H9 (cell line): ENCODE measurements around the gene PUDP. TPM values are rescaled to one million over a fixed set of nuclear protein-coding genes. Genes with fewer than 3 reads are reported as not detected.

ENCODE experiments used
- DNase-seq: peaks from one replicate; pipeline ENCODE4 v3.0.0-alpha.2; 2017
- H2AFZ ChIP-seq: one replicate; pipeline ENCODE4 v1.6.1; 2013; ENCODE audit warnings: mild to moderate bottlenecking, low read length, control low read depth, moderate library complexity
- H2AK5ac ChIP-seq: 2 replicates; pipeline ENCODE4 v1.6.1; 2013; ENCODE audit warnings: low read length, control low read depth, mixed read lengths; ENCODE audit not compliant: insufficient read length
- H2BK120ac ChIP-seq: one replicate; pipeline ENCODE4 v1.6.1; 2013; ENCODE audit warnings: low read depth, mild to moderate bottlenecking, low read length, control low read depth, inconsistent platforms; ENCODE audit not compliant: poor library complexity, severe bottlenecking
- H2BK12ac ChIP-seq: 2 replicates; pipeline ENCODE4 v1.6.1; 2013; ENCODE audit warnings: low read length, control low read depth, mixed read lengths, low read depth; ENCODE audit not compliant: insufficient read length
- H2BK15ac ChIP-seq: 2 replicates; pipeline ENCODE4 v1.6.1; 2013; ENCODE audit warnings: low read depth, low read length, control low read depth
- H2BK20ac ChIP-seq: one replicate; pipeline ENCODE4 v1.6.1; 2013; ENCODE audit warnings: low read depth, mild to moderate bottlenecking, low read length, control low read depth, inconsistent platforms; ENCODE audit not compliant: poor library complexity, severe bottlenecking
- H2BK5ac ChIP-seq: 2 replicates; pipeline ENCODE4 v1.6.1; 2013; ENCODE audit warnings: low read length, control low read depth, mixed read lengths; ENCODE audit not compliant: insufficient read length
- H3K14ac ChIP-seq: 2 replicates; pipeline ENCODE4 v1.6.1; 2013; ENCODE audit warnings: low read length, control low read depth; ENCODE audit not compliant: insufficient read depth
- H3K18ac ChIP-seq: 2 replicates; pipeline ENCODE4 v1.6.1; 2013; ENCODE audit warnings: low read depth, mild to moderate bottlenecking, mixed read lengths, low read length, control low read depth; ENCODE audit not compliant: insufficient read length
- H3K23ac ChIP-seq: 2 replicates; pipeline ENCODE4 v1.6.1; 2013; ENCODE audit warnings: low read length, control low read depth, mixed read lengths, low read depth; ENCODE audit not compliant: insufficient read length
- H3K23me2 ChIP-seq: 2 replicates; pipeline ENCODE4 v1.6.1; 2013; ENCODE audit warnings: low read depth, mild to moderate bottlenecking, mixed read lengths, low read length, control low read depth; ENCODE audit not compliant: insufficient read length, poor library complexity, severe bottlenecking
- H3K27ac ChIP-seq: 2 replicates; pipeline ENCODE4 v1.5.1; 2013; ENCODE audit warnings: low read length, control low read depth, mixed read lengths, low read depth; ENCODE audit not compliant: insufficient read length
- H3K27me3 ChIP-seq: 2 replicates; pipeline ENCODE4 v1.6.1; 2013; ENCODE audit warnings: low read length, control low read depth, inconsistent platforms; ENCODE audit not compliant: insufficient read depth
- H3K4ac ChIP-seq: 2 replicates; pipeline ENCODE4 v1.6.1; 2013; ENCODE audit warnings: low read depth, mild to moderate bottlenecking, control low read depth, inconsistent platforms, low read length, moderate library complexity
- H3K4me1 ChIP-seq: 2 replicates; pipeline ENCODE4 v1.6.1; 2013; ENCODE audit warnings: low read length, control low read depth, inconsistent platforms; ENCODE audit not compliant: insufficient read depth
- H3K4me2 ChIP-seq: 2 replicates; pipeline ENCODE4 v1.6.1; 2013; ENCODE audit warnings: low read length, control low read depth, mixed read lengths; ENCODE audit not compliant: insufficient read length, insufficient read depth
- H3K56ac ChIP-seq: 2 replicates; pipeline ENCODE4 v1.6.1; 2013; ENCODE audit warnings: low read depth, mild to moderate bottlenecking, mixed read lengths, low read length, control low read depth; ENCODE audit not compliant: insufficient read length
- H3K79me1 ChIP-seq: 2 replicates; pipeline ENCODE4 v1.6.1; 2013; ENCODE audit warnings: low read depth, mild to moderate bottlenecking, moderate library complexity, low read length, control low read depth, inconsistent platforms; ENCODE audit not compliant: insufficient read depth, poor library complexity, severe bottlenecking
- H3K79me2 ChIP-seq: 2 replicates; pipeline ENCODE4 v1.6.1; 2013; ENCODE audit warnings: low read length, control low read depth, inconsistent platforms; ENCODE audit not compliant: insufficient read depth
- H3K9ac ChIP-seq: 2 replicates; pipeline ENCODE4 v1.6.1; 2013; ENCODE audit warnings: low read length, control low read depth, mixed read lengths; ENCODE audit not compliant: insufficient read length; ENCODE audit errors: extremely low read depth
- H3K9me3 ChIP-seq: one replicate; pipeline ENCODE4 v1.6.1; 2013; ENCODE audit warnings: low read depth, low read length, inconsistent platforms; ENCODE audit not compliant: control insufficient read depth
- H3T11ph ChIP-seq: one replicate; pipeline ENCODE4 v1.6.1; 2013; ENCODE audit warnings: mild to moderate bottlenecking, low read length, control low read depth, inconsistent platforms
- H4K20me1 ChIP-seq: one replicate; pipeline ENCODE4 v1.6.1; 2013; ENCODE audit not compliant: control insufficient read depth, insufficient read length, insufficient read depth
- H4K5ac ChIP-seq: 2 replicates; pipeline ENCODE4 v1.6.1; 2013; ENCODE audit warnings: low read depth, mild to moderate bottlenecking, mixed read lengths, low read length, control low read depth; ENCODE audit not compliant: insufficient read length
- H4K8ac ChIP-seq: replicated peaks from 2 replicates; pipeline ENCODE4 v1.6.1; 2013; ENCODE audit warnings: low read length, control low read depth, mixed read lengths, low read depth; ENCODE audit not compliant: insufficient read length
- H4K91ac ChIP-seq: 2 replicates; pipeline ENCODE4 v1.6.1; 2013; ENCODE audit warnings: low read depth, mild to moderate bottlenecking, moderate library complexity, mixed read lengths, low read length, control low read depth; ENCODE audit not compliant: insufficient read length
- H3K27ac Mint-ChIP-seq, 3 experiments: 2 replicates in 2 of 3; 3 replicates in 1 of 3; pipeline ENCODE4 v1.8.0; 2020 to 2021; ENCODE audit warnings: mixed read lengths in 3 of 3, mild to moderate bottlenecking in 1 of 3, moderate library complexity in 1 of 3
- H3K27me3 Mint-ChIP-seq: 2 replicates; pipeline ENCODE4 v1.8.0; 2021; ENCODE audit warnings: low read depth, mild to moderate bottlenecking, moderate library complexity, mixed read lengths
- H3K36me3 Mint-ChIP-seq, 3 experiments: 2 replicates in 2 of 3; 3 replicates in 1 of 3; pipeline ENCODE4 v1.8.0; 2020 to 2021; ENCODE audit warnings: low read depth in 3 of 3, mixed read lengths in 3 of 3; ENCODE audit not compliant: insufficient read depth in 1 of 3
- H3K4me1 Mint-ChIP-seq, 2 experiments: 2 replicates each; pipeline ENCODE4 v1.8.0; 2020; ENCODE audit warnings: mixed read lengths in 2 of 2
- H3K4me3 Mint-ChIP-seq, 2 experiments: 2 replicates in 1 of 2; 3 replicates in 1 of 2; pipeline ENCODE4 v1.8.0; 2020 to 2021; ENCODE audit warnings: mild to moderate bottlenecking in 2 of 2, mixed read lengths in 2 of 2, moderate library complexity in 1 of 2
- H3K9me3 Mint-ChIP-seq, 2 experiments: 2 replicates in 1 of 2; 3 replicates in 1 of 2; pipeline ENCODE4 v1.8.0; 2020; ENCODE audit warnings: mild to moderate bottlenecking in 2 of 2, mixed read lengths in 2 of 2, moderate library complexity in 1 of 2
- CTCF ChIP-seq: fragments of 200-600 bp; sonication (generic); conservative IDR thresholded peaks from 3 replicates; pipeline ENCODE4 v1.8.0; 2021; ENCODE audit warnings: antibody characterized with exemption, mild to moderate bottlenecking
- WGBS: extraction: QIAGEN DNeasy Blood & Tissue Kit; methylation state at CpG from one replicate; pipeline ENCODE4 v1.1.7; 2013; ENCODE audit warnings: missing lambda C conversion rate, low lambda C conversion rate, mixed read lengths; ENCODE audit not compliant: insufficient read length; ENCODE audit errors: extremely low coverage; 5-methylcytosine and 5-hydroxymethylcytosine counted together
- total RNA-seq: library from RNA; stranded (reverse); gene quantifications from 2 replicates; pipeline ENCODE4 v1.2.1, GENCODE V29; 2021

Gene PUDP
- total RNA-seq, 1 experiment from 2014 or later: 46.3 TPM

- Mint-ChIP-seq H3K4me1 (peaks cover 12 to 15% of the 10 kb centered on the region in 2 experiments), H3K9me3 (peaks cover 0 to under 1% of the 10 kb centered on the region in 2 experiments; a peak in 2 of 5 replicates), H3K4me3 (no peak overlapping the region), H3K27ac (no peak overlapping the region), H3K36me3 (peaks cover 19 to 22% (median 21%) of the 10 kb centered on the region in 3 experiments), H3K27me3 (no peaks in the 10 kb centered on the region)
- no peak overlapping the region for H3K14ac ChIP-seq
- no peak overlapping the region for H3T11ph ChIP-seq
- H3K18ac ChIP-seq: no peak overlapping the region
- H3K27me3 ChIP-seq: no peaks in the 10 kb centered on the region
- H2BK5ac ChIP-seq: no peak overlapping the region
- H3K23me2 ChIP-seq: no peaks in the 10 kb centered on the region
- H3K4ac ChIP-seq: no peak overlapping the region
- no peak overlapping the region for H3K27ac ChIP-seq
- no peak overlapping the region for H2BK15ac ChIP-seq
- H3K79me1 ChIP-seq: no peaks in the 10 kb centered on the region
- H4K20me1 ChIP-seq: no peaks in the 10 kb centered on the region
- H2BK20ac ChIP-seq: no peak overlapping the region
- H3K4me1 ChIP-seq: no peaks in the 10 kb centered on the region
- DNase-seq: no peak
- no peak overlapping the region for H3K56ac ChIP-seq
- H3K4me2 ChIP-seq: no peak overlapping the region
- no peak overlapping the region for H4K8ac ChIP-seq
- no peak overlapping the region for H4K91ac ChIP-seq
- no peaks in the 10 kb centered on the region for H3K79me2 ChIP-seq
- no peak overlapping the region for H2BK120ac ChIP-seq
- no peak overlapping the region for H2BK12ac ChIP-seq
- no peak overlapping the region for H3K23ac ChIP-seq
- no peaks in the 10 kb centered on the region for H3K9me3 ChIP-seq
- no CpG with 5 or more reads among the region's 6 CpGs for WGBS
- no peak for TF ChIP-seq CTCF
- H4K5ac ChIP-seq: no peak overlapping the region
- no peak overlapping the region for H3K9ac ChIP-seq
- no peak overlapping the region for H2AK5ac ChIP-seq
- H2AFZ ChIP-seq: no peak overlapping the region
Observed at GRCh38 chrX:7060444-7060843, 87.5 kb downstream of the PUDP start.
